Activated gamma-delta T cell (primary cell): ENCODE results near the gene RNF41.
"Not testable (repeated sequence)": the region's sequence is repeated elsewhere in the genome, so short reads cannot be mapped to it uniquely, and the experiment has no call there.

ENCODE experiments used
- DNase-seq: peaks from one replicate; lab custom pipeline; 2025; lab: John Stamatoyannopoulos, UW
- total RNA-seq, 2 donors: gene quantifications; one replicate each; lab custom pipeline; 2026; lab: John Stamatoyannopoulos, UW

RNF41 gene
- total RNA-seq = 73.3 to 75.0 reads per million in 2 donors

DNA sequence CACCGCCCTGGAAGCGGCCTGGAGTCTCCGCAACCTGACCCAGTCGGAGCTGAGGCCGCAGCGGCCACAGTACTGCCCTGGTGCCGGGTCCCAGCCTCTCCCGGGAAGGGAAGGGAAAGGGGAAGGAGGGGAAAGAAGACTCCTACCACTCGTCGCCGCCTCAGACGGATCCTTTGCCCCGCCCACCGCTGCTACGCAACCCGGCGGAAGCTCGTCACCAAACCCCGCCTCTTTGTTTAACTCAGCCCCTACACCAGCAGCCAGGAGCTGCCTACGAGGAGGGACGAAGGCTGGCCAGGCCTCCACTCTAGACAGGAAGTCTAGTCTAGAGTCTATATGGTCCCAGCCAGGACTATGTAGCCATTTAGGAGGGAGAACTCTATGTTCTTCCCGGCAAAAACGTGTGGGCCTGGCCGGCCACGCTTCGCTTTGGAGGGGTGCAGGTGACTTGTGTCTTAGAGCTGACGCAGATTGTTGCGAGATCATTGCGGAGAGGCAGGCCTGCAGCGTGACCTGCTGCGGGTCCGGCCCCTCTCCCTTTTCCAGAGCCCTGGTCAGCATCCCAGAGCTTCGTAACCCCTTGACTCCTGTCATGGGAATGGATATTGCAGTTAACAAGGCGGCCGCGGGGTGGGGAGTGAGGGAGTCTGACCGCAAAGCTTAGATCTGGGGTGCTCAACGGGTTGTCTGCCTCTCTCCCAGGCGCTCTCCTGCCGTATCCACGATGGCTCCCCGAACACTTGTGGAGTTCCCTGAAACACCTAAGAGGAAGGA lies at the start of gene RNF41:
Gene RNF41, minus strand, starts transcription at position 166 of the 774 bp plus-strand sequence. CDS start 7,875 bp downstream, outside the sequence.
- peak; percentile 69 for DNase-seq

DNA sequence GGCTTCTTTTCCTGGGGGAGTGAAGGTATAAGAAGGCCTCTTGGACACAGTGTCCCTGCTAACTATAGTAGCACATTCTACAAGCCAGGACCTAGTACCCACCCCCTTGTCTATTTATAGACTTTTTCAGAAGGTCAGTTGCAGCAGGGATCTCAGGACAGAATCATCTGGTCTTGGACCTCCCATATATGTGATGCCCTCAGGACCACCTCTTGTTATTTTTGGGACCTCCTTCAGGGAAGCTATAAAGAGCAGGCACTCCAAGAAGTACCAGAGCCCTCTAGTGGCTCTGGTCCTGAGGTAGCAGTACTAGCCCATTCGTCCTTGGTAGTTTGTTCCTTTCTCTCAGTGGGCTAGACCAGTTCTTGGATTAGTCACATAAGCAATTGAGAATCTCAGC lies 49.3 kb upstream of the RNF41 start:
- no peak for DNase-seq

DNA sequence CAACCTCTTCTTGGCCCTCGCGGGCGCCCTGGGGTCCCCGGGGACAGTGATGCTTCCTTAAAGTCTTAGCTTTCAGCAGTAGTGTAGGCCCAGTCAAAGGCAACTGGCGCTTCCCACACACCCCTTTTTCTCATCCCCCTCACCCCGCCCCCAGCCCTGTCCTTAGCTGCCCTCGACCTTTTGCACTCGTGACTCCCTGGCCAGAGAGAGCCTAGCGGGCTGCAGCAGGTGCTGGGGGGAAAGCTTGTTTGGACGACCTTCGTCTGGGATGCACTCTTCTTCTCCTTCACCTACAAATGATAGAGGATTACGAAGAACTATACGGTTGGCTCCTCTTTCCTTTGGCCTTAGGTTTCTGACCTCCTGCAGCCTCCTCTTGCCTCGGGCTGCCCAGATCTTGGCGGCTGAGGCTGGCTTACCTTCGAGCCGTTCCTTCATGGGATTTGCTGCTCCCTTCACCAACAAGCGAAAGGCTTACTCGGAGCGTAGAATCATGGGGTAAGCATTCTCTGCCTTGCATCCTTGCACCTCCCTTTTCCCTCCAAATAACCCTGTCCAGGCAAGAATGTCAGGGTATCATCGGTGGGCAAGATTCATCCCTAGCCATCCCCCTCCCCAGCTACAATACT lies 45.8 kb upstream of the RNF41 start:
- no peak for DNase-seq

DNA sequence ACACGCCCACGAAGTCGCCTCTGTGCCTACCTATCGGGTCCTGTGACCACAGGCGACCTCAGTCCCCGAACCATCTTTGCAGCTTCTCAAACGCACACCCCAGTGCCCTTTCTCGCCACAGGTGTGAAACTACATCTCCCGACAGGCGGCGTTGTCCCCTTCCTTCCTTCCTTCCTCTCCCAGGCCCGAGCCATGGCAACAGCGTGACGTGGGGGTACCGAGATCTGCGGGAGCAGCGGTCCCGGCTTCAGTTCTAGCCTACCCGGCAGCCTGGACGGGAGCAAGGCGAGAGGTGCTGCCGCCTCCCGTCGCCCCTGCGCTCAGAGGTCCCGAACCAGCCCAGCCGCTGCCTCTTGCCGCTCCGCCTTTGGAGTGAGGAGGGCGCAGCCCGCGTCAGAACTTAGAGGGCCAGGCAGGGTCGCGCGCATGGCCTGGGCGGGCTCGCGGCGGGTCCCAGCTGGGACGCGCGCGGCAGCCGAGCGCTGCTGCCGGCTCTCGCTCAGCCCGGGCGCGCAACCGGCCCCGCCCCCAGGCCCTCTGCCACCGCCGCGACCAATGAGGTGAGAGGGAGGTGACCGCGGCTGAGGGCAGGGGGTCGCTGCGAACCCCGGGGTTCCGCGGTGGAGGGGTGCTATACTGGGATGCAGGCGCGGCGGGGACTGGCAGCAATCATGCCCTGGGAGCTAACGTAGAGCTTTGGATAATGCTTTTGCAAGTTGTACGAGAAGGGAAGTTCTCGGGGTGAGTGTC lies 45.1 kb upstream of the RNF41 start, which contains the start of gene COQ10A:
Gene COQ10A, plus strand, starts transcription at position 250 of the 750 bp plus-strand sequence. Its CDS starts 177 bp downstream, at position 427.
- peak; percentile 78 for DNase-seq

DNA sequence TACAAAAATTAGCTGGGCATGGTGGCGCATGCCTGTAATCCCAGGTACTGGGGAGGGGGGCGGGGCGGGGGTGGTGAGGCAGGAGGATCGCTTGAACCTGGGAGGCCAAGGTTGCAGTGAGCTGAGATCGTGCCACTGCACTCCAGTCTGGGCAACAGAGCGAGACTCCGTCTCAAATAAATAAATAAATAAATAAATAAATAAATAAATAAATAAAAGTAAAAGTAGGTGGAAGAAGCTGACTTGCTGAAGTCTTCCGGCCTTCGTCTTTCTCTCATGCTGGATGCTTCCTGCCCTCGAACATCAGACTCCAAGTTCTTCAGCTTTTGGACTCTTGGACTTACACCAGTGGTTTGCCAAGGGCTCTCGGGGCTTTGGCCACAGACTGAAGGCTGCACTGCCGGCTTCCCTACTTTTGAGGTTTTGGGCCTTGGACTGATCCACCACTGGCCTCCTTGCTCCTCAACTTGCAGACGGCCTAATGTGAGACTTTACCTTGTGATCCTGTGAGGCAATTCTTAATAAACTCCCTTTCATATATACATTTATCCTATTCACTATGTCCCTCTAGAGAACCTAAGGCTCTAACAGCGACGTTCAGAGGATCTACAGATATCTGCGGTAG lies 44.5 kb upstream of the RNF41 start:
- DNase-seq = not testable (repeated sequence)

DNA sequence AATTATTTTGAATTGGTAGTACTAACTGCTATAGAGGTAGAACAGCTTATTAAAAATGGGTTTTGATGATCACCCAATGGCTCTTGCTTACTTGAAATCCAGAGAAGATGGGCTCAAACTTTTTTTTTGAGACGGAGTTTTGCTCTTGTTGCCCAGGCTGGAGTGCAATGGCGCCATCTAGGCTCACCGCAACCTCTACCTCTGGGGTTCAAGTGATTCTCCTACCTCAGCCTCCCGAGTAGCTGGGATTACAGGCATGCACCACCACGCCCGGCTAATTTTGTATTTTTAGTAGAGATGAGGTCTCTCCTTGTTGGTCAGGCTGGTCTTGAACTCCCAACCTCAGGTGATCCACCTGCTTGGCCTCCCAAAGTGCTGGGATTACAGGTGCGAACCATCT lies 41.2 kb upstream of the RNF41 start:
- DNase-seq = not testable (repeated sequence)

DNA sequence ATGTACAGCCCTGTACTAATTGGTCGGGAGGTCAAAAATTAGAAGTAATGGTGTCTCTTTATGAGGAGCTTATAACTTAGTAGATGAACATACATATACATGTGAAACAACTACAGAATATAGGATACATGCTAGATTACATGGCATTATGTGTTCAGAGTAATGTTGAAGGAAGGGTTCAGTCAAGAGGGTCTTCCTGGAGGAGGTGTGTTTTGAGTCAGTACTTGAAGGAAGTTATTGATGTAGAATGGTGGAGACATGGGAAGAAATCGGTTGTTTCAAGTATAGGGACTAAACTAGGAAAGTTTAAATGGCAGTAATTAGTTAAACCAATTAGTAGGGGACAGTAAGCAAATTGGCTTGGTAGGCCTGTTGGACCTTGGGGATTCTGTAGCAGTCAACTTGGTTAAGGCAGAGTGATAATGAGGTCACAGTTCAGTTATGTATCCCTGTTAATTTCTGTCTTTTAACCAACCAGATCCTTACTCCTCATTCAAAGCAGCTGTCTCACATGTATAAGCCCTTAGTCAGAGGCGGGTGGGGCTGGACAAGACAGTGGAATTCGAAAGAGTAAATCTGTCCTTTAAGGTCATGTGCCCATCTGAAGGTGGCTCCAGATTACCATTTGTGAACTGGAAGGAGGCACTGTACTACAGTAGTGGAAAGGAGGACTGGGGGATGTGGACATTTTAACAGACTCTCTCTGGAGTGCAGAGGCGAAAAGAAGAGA lies 39.9 kb upstream of the RNF41 start:
- DNase-seq = no peak

DNA sequence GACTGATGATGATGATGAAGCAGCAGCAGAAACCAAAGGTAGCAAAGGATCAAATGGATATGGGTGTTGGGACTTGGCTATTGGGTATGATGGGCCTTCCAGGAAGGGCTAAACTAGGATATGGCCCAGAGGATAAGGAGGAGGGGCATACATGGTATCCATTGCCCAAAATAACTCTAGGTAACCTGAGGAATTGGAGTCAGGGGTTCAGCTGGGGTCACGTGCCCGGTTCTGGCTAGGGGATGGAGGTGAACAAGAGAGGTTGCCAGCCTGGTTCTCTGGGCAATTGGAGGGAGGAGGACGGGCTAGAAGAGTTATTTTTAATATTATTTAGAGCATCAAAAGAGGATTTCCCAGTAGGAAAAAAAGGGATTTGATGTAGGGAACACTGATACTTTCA lies 39.2 kb upstream of the RNF41 start:
- DNase-seq = no peak

DNA sequence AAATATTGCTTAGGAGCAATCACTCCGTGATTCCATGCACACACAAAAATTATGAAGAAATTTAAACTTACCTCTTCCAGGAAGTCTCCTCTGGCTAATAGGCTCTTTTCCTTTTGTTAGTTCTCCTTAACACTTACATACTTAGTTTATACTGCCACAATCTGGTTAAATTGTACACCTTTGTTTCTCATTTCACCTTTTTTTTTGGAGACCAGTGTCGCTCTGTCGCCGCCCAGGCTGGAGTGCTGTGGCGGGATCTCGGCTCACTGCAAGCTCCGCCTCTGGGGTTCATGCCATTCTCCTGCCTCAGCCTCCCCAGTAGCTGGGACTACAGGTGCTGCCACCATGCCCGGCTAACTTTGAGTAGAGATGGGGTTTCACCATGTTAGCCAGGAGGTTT lies 38.7 kb upstream of the RNF41 start:
- DNase-seq = no peak

DNA sequence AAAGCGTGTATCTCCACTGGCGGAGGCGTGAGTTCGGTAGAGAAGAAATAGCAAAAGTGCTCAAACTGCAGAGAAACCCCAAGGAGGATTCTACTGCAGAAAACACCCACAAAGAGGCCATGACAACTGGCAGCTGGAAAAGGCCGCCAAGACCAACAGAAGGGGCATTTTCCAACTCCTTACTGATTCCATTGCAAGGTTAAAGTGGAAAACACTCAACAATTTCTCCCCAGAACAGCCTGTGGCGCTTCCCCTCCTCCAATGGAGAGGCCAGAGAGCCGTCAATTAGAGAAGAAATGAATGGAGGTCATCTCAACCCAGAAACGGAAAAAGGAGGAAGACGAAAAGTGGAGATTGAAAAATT lies 37.1 kb upstream of the RNF41 start:
- DNase-seq = no peak

DNA sequence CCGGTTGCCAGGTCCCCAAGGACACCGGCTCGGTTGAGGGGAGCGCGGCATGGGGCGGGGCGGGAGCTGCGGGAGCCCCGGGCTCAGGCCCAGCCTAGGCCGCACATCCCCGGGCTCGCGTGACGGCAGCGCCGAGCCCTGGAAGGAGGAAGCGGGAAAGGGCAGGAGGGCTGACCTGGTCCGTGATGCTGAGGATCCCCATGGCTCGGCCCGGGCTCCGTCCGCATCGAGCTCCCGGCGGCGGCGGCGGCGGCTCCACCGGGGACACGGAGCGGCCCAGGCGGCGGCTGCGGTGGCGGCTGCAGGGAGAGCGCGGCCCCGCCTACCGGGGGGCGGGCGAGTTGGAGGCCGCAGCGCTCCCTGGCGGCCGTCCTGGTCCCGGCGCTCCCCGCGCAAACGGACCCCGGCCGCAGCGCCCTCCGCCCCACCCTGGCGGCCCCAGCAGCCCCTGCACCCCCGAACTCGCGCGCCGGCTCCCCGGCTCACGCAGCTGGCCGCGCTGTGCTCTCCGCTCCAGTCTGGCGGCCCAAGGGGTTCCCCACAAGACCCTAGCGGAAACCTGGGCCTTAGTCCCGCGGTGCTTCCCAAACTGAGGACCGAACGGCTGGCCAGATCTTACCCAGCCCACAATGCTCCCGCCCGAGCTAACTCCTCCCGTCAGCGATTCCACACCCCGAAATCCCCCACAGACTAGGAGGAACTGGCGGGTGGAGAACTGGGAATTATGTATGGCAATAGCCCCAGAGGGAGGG lies 36.5 kb upstream of the RNF41 start, which contains the start of gene ANKRD52:
Gene ANKRD52, minus strand, starts transcription at position 317 of the 752 bp plus-strand sequence. Its CDS starts 115 bp downstream, at position 202.
- peak; percentile 72 for DNase-seq

DNA sequence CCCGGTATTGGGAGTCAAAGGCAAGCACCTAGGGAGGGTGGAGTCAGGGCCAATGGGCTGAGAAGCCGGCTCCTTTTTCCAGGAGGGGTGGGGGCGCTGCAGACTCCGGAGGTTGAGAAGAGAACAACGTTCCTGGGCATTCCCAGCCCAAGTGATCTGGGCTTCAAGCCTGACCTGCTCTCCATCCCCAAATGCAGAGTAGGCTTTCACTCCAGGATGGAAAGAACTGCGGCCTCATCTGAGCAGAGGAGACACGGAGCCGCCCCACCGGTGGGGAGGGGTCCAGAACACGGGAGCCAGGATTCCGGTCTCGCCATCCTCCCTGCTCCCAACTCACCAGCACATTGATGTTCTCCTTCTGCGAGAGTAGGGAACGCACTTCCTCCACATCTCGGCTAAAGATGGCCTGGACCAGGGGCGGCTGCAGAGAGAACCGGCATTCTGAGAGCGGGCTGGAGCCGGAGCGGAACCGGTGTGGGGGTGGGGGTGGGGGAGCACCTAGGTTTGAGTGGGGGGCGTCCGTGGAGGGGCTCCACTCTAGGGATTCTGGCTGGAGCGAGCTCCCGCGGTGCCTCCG lies 35.9 kb upstream of the RNF41 start:
- DNase-seq = no peak

DNA sequence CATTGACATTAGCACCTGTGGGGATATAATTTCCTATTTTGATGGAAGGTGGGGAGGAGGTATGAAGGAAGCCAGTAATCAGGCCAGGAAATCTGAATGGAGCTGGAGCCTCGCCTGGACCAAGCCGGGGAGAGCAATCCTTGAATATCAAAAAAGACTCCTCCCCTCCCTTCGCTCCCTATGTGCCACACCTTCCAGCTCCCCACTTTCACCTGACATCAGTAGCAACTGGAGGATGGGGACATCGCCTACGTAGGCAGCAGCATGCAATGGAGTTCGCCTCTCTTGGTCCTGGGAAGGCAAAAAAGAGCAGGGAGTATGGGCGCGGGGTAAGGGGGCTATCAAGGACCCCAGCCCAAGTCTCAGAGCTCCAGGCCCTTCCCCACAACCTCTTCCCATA lies 35.3 kb upstream of the RNF41 start:
- no peak for DNase-seq

DNA sequence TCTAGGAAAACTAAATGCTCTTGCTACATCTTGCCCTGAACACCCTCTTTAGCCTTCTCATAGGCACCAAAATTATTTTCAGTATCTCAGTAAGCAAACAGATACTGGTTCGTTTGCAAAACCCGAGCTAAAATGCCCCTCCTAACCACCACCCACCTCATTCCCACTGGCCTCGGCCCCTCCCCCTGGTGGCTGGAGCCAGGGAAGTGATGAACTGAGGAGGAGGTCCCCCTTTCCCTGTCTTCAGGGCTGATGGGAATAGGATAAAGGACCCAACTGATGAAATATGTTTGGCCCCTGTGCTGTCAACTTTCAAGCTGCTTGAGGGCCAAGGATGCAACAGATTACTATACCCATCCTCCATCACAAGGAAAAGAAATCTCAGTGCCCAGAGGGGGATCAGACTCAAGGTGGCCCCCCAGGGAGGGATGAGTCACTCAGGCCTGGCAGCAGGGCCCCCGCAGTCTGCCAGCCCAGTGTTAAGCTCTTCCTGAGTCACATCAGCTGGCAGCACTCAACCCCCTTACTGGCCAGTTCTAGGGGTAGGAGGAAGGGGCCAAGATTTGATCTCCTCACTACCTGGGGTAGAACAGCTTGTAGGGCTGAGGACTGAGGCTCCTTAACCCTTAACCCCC lies 34.7 kb upstream of the RNF41 start:
- DNase-seq = no peak

DNA sequence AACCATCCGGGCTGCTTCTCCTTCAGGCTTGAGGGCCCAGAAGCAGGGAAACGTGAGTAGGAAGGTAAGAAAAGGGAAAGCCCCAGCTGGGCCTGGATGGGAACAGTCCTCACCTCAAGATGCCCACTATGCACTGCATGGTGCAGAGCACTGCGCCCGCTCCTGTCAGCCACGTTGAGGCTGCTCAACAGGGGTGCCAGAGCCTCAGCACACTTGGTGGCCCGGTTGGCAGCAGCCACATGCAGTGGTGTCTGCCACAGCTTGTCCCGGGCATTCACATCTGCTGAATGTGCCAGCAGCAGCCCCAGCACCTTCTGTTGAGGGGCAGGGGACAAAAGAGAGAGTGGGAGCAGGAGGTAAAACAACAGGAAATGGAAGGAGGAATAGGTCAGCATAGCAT lies 33.9 kb upstream of the RNF41 start:
- no peak for DNase-seq

DNA sequence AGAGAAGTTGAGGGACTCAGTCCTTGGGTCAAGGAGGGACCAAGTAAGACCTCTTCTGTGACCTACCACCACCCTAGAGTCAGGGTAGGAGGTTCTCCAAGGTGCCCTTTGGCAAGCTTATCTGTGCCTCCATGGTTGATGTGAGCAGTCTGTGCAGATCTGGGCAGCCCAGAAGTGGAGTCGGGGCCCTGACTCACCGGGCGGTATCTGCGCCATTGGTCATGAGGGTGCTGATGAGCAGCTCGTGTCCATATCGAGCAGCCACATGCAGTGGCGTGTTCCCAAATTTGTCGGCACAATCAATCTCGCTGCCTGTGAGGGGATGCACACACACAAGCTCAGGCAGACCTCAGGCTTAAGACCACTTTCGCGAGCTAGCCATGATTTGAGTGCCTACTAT lies 31.4 kb upstream of the RNF41 start:
- DNase-seq = no peak

DNA sequence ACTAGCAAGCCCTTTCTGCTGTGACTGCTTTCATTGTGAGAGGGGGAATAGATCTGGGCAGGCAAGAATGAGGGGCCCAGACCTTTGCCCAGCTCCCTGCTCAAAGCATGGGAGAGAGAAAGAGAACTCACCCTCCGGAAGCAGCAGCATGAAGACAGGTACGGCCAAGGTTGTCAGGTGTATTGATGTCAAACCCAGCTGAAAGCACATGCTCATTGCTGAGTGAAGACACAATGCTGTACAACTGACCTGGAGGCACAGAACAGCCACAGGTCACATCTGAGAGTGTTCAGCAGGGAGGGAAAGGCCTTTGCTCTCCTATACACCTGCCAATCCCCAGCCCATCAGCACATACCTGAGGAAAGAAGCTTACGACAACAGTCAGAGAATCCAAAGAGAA lies 30.9 kb upstream of the RNF41 start:
- no peak for DNase-seq

DNA sequence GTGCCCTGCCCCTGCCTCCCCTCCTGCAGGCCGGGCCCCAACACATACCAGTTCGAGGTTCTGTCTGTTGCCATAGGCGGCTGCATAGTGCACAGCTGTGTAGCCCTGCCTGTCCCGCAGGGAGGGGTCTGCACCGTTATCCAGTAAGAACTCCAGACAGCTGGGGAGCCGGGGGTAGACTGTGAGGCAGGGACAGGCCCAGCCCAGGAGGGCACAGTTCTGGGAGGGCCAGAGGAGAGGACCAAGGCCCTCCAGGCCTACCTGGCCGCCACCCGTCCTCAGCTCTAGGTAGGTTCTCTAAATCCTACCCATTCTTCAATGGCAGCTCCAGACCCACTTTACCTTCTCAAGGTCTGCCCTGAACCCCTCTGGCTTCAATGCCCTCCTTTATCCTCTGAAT lies 27.0 kb upstream of the RNF41 start:
- DNase-seq = no peak

DNA sequence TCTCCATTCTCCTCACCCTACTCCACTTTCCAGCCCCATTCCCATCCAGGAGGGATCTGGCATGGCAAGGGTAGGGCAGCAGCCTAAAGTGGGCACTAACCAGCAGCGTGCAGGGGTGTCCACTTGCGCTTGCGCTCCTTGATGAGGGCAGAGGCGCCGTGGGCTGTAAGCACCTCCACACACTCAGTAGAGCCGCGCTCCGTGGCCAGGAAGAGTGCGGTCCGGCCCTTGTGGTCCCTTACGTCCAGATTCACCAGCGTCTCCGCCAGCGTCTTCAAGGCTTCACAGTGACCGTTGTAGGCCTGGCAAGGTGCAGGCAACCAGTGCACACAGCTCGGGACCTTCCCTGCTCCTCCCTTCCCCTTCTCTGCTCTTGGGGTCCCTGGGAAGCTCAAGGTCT lies 26.2 kb upstream of the RNF41 start:
- no peak for DNase-seq

DNA sequence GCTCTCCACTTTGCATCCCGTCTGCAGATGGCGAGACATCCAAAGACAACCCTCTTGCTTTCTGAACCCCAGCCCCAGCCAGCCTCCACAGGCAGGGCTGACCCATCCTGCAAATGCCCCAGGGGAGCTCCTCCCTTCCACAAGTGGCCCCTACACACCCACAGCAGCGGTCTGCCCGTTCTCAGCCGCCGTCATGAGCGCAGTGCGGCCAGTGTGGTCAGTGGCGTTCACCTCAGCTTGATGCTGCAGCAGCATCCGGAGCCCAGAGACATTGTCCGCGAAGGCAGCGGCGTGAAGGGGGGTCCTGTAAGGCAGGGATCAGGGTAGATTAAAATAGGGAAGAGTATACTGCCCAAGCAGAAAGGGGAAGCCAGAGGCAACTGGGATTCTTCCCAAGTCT lies 22.8 kb upstream of the RNF41 start:
- DNase-seq = no peak
